K562 (cell line): Measurements from ENCODE around the gene NHS. TPM values are rescaled to one million over a fixed set of nuclear protein-coding genes. Genes with fewer than 3 reads are reported as not detected.
A peak's percentile ranks its signal among the peaks of the same experiment; 100 is the strongest.

ENCODE experiments used
- ATAC-seq: fragments of 200-7000 bp; cut with Tn5 transposase; 3 replicates; pipeline ENCODE4 v1.9.1; 2020; ENCODE audit warnings: moderate library complexity
- BruUV-seq: library from RNA; stranded (reverse); fragments of 400-500 nt; replicated peaks from 2 replicates; lab custom pipeline; 2021; lab: Mats Ljungman, UMichigan
- CTCF ChIA-PET: fragments of 300-600 bp; formaldehyde crosslinking; extraction: SDS; loops from one replicate; lab custom pipeline; 2021; ENCODE audit warnings: low intra/inter-chr PET ratio; lab: Yijun Ruan, JAX
- POLR2A ChIA-PET: fragments of 300-600, 350-650 bp; sonication (Branson Sonifier 250); formaldehyde crosslinking; extraction: SDS; loops from one replicate; lab custom pipeline; 2021; ENCODE audit warnings: antibody characterized with exemption, inconsistent platforms; lab: Yijun Ruan, JAX
- DNase-seq, 4 experiments: peaks; one replicate each; pipeline versions ENCODE4 v3.0.0 to v3.0.0-alpha.2; 2011 to 2018; ENCODE audit warnings: low spot score in 3 of 4, mixed read lengths in 3 of 4; ENCODE audit errors: extremely low read depth in 1 of 4
- FAIRE-seq: peaks from 2 replicates; lab custom pipeline; 2011; peaks lifted over from hg19 to GRCh38; lab: Jason Lieb, UNC
- H2AFZ ChIP-seq: 2 replicates; pipeline ENCODE4 v1.6.0; 2011; ENCODE audit warnings: low read depth, low read length, control low read depth, inconsistent platforms
- H3K27ac ChIP-seq: fragments of 200-600 bp; 3 replicates; pipeline ENCODE4 v1.8.0; 2011; ENCODE audit warnings: low read depth, mild to moderate bottlenecking, control low read depth, inconsistent platforms, low read length, moderate library complexity, mixed read lengths; ENCODE audit errors: extremely low read depth
- H3K27me3 ChIP-seq, 2 experiments: fragments of 300-600 bp in 1 of 2; 2 replicates in 1 of 2; 3 replicates in 1 of 2; pipeline versions ENCODE4 v1.6.0 to v1.8.0; 2011; ENCODE audit warnings: inconsistent platforms in 2 of 2, low read length in 2 of 2, mild to moderate bottlenecking in 1 of 2, mixed read lengths in 1 of 2, moderate library complexity in 1 of 2; ENCODE audit not compliant: control insufficient read depth in 2 of 2, insufficient read depth in 2 of 2
- H3K36me3 ChIP-seq: fragments of 300-600 bp; 3 replicates; pipeline ENCODE4 v1.8.0; 2011; ENCODE audit warnings: mild to moderate bottlenecking, low read length, inconsistent platforms; ENCODE audit not compliant: control insufficient read depth, insufficient read depth
- H3K4me1 ChIP-seq, 2 experiments: fragments of 200-600 bp in 1 of 2; replicated peaks in 1 of 2; 2 replicates in 1 of 2; 3 replicates in 1 of 2; pipeline versions ENCODE4 v1.5.1 to v1.8.0; 2011; ENCODE audit warnings: inconsistent platforms in 2 of 2, low read length in 2 of 2, mild to moderate bottlenecking in 1 of 2, mixed read lengths in 1 of 2, moderate library complexity in 1 of 2; ENCODE audit not compliant: control insufficient read depth in 2 of 2, insufficient read depth in 2 of 2
- H3K4me2 ChIP-seq: 2 replicates; pipeline ENCODE4 v1.6.1; 2011; ENCODE audit warnings: low read length, control low read depth, inconsistent platforms, mixed read lengths; ENCODE audit not compliant: insufficient read depth
- H3K4me3 ChIP-seq: fragments of 200-600 bp; sonication (generic), shearing (Covaris generic); 2 replicates; pipeline ENCODE4 v1.5.1; 2016; ENCODE audit warnings: control low read depth, inconsistent platforms
- H3K79me2 ChIP-seq: fragments of 200-600 bp; 3 replicates; pipeline ENCODE4 v1.8.0; 2011; ENCODE audit warnings: low read length, inconsistent platforms; ENCODE audit not compliant: control insufficient read depth, insufficient read depth
- H3K9ac ChIP-seq, 2 experiments: 2 replicates each; pipeline versions ENCODE4 v1.6.0 to v1.6.1; 2011; ENCODE audit warnings: low read depth in 2 of 2, low read length in 2 of 2, control low read depth in 1 of 2, inconsistent platforms in 1 of 2, mild to moderate bottlenecking in 1 of 2, mixed read lengths in 1 of 2; ENCODE audit not compliant: insufficient read depth in 1 of 2
- H3K9me1 ChIP-seq: one replicate; pipeline ENCODE4 v1.6.0; 2011; ENCODE audit warnings: inconsistent platforms, mild to moderate bottlenecking, low read length, moderate library complexity; ENCODE audit not compliant: control insufficient read depth, insufficient read depth
- H3K9me3 ChIP-seq: replicated peaks from 2 replicates; pipeline ENCODE4 v1.5.1; 2011; ENCODE audit warnings: low read depth, low read length, inconsistent platforms; ENCODE audit not compliant: control insufficient read depth, insufficient read depth
- H4K20me1 ChIP-seq: replicated peaks from 2 replicates; pipeline ENCODE4 v1.6.1; 2011; ENCODE audit warnings: low read length, inconsistent platforms, mixed read lengths; ENCODE audit not compliant: control insufficient read depth, insufficient read depth
- CHD1 ChIP-seq: fragments of 200-600 bp; sonication (generic); IDR thresholded peaks from one replicate; pipeline ENCODE4 v1.6.1; 2012; ENCODE audit warnings: mild to moderate bottlenecking, moderate library complexity, low read length, inconsistent platforms
- CHD4 ChIP-seq: fragments of 200-600 bp; sonication (generic); IDR thresholded peaks from 3 replicates; pipeline ENCODE4 v1.6.1; 2012; ENCODE audit warnings: low read depth, mild to moderate bottlenecking, mixed read lengths, low read length, inconsistent platforms; ENCODE audit not compliant: insufficient read depth, insufficient replicate concordance, poor library complexity, severe bottlenecking
- NR2F6 ChIP-seq: fragments of 450-650 bp; formaldehyde crosslinking; IDR thresholded peaks from 2 replicates; pipeline ENCODE4 v1.4.0; 2020; ENCODE audit warnings: mild to moderate bottlenecking
- RAD21 ChIP-seq, 2 experiments: fragments of 250-450 bp in 1 of 2; fragments of 450-650 bp in 1 of 2; sonication (Bioruptor Pico) in 1 of 2; formaldehyde crosslinking in 1 of 2; IDR thresholded peaks in 1 of 2; conservative IDR thresholded peaks in 1 of 2; 2 replicates each; pipeline versions ENCODE4 v1.4.0 to v1.8.0; 2020 to 2022; ENCODE audit warnings: mild to moderate bottlenecking in 2 of 2, moderate library complexity in 1 of 2
- SMC3 ChIP-seq: conservative IDR thresholded peaks from 2 replicates; pipeline ENCODE4 v1.6.1; 2011; ENCODE audit warnings: low read depth, low read length, improper control_type of control experiment; ENCODE audit not compliant: insufficient read depth
- XRCC4 ChIP-seq: IDR thresholded peaks from one replicate; pipeline ENCODE4 v1.6.1; 2011; ENCODE audit not compliant: insufficient read depth, insufficient read length; ENCODE audit errors: extremely low read depth
- WGBS: fragments of 100-300 bp; shearing (Covaris generic); methylation state at CpG from one replicate; pipeline ENCODE4 v1.1.6; 2016; ENCODE audit warnings: low coverage, mixed read lengths; ENCODE audit not compliant: insufficient coverage; ENCODE audit errors: missing lambda C conversion rate; 5-methylcytosine and 5-hydroxymethylcytosine counted together
- in situ Hi-C: fragments of 300-500 bp; cut with MboI; formaldehyde crosslinking; loops from 4 replicates; pipeline ENCODE4 v1.15.0; 2018; ENCODE audit warnings: inconsistent platforms, mixed read lengths
- intact Hi-C: fragments of 100-400 bp; cut with micrococcal nuclease; formaldehyde crosslinking; loops from 2 replicates; pipeline ENCODE4 v1.14.2; 2022
- polyA plus RNA-seq, 8 experiments: library from polyadenylated mRNA; depleted of rRNA in 4 of 8; stranded (reverse) in 5 of 8; unstranded in 3 of 8; fragments of >200 nt; fragmentation: Nextera tagmentation in 2 of 8; fragmentation: Illumina TruSeq in 1 of 8; extraction: Ambion mirVana in 2 of 8; extraction: Trizol in 1 of 8; gene quantifications; 2 replicates each; pipeline versions ENCODE4 v1.2.1 to v1.2.3, GENCODE V29; 2011 to 2014; ENCODE audit warnings: inconsistent platforms in 1 of 8, missing spikeins in 1 of 8
- total RNA-seq, 7 experiments: library from RNA; depleted of rRNA in 6 of 7; stranded (reverse); fragments of >200 nt in 6 of 7; fragmentation: Illumina TruSeq in 2 of 7; extraction: Trizol in 2 of 7; gene quantifications; 2 replicates each; pipeline versions ENCODE4 v1.2.1 to v1.2.3, GENCODE V29; 2011 to 2021; ENCODE audit warnings: low replicate concordance in 1 of 7
- TF ChIP-seq, protein P1 (sequence below), 3 experiments: IDR thresholded peaks in 2 of 3; conservative IDR thresholded peaks in 1 of 3; 2 replicates each; pipeline ENCODE4 v1.5.1; 2011 to 2012; ENCODE audit warnings: low read length in 3 of 3, mild to moderate bottlenecking in 3 of 3, control low read depth in 2 of 3, improper control_type of control experiment in 1 of 3, inconsistent platforms in 1 of 3, low read depth in 1 of 3, mixed read lengths in 1 of 3, moderate library complexity in 1 of 3; ENCODE audit not compliant: insufficient read depth in 2 of 3

The NHS gene
- total and polyA plus RNA-seq, 9 of the 15 experiments (the other 6 are each of a cell fraction or from before 2014, with no cell fraction given) = 0.02 TPM; not detected in 8

- Histone ChIP-seq H3K4me2 (no peak overlapping the region), H3K27ac (no peak overlapping the region), H3K9me1 (no peaks in the 10 kb centered on the region), H3K9ac (no peak overlapping the region), H3K9me3 (no peaks in the 10 kb centered on the region), H3K4me1 (no peaks in the 10 kb centered on the region), H3K27me3 (no peaks in the 10 kb centered on the region), H3K36me3 (no peaks in the 10 kb centered on the region), H2AFZ (no peak overlapping the region), H3K4me3 (no peak overlapping the region), H4K20me1 (no peaks in the 10 kb centered on the region), H3K79me2 (no peaks in the 10 kb centered on the region)
- TF ChIP-seq XRCC4 = no peak
- TF ChIP-seq, protein P1, sequence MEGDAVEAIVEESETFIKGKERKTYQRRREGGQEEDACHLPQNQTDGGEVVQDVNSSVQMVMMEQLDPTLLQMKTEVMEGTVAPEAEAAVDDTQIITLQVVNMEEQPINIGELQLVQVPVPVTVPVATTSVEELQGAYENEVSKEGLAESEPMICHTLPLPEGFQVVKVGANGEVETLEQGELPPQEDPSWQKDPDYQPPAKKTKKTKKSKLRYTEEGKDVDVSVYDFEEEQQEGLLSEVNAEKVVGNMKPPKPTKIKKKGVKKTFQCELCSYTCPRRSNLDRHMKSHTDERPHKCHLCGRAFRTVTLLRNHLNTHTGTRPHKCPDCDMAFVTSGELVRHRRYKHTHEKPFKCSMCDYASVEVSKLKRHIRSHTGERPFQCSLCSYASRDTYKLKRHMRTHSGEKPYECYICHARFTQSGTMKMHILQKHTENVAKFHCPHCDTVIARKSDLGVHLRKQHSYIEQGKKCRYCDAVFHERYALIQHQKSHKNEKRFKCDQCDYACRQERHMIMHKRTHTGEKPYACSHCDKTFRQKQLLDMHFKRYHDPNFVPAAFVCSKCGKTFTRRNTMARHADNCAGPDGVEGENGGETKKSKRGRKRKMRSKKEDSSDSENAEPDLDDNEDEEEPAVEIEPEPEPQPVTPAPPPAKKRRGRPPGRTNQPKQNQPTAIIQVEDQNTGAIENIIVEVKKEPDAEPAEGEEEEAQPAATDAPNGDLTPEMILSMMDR (IDR thresholded peaks at IDR 0.05 in 2 of 3, conservative IDR thresholded peaks at IDR 0.05 in 1 of 3; ENCODE audit: insufficient read depth in 2 of 3, low read depth in 1 of 3, low read length in 3 of 3) = peak in 1 of 3 experiments; percentile 19; a peak in 1 of 6 replicates
- intact Hi-C loops (no loop called here), in situ Hi-C loops (no loop called here)
- BruUV-seq = no TSS peak
- FAIRE-seq (no peak), DNase-seq (no peak), ATAC-seq (no peak)
- CTCF ChIA-PET = no interaction called here
- POLR2A ChIA-PET = no interaction called here
- WGBS = 0% methylated on average over 1 of the region's 3 CpGs
Measured at GRCh38 chrX:17531500-17531899, 156.5 kb downstream of the NHS start.

DNA sequence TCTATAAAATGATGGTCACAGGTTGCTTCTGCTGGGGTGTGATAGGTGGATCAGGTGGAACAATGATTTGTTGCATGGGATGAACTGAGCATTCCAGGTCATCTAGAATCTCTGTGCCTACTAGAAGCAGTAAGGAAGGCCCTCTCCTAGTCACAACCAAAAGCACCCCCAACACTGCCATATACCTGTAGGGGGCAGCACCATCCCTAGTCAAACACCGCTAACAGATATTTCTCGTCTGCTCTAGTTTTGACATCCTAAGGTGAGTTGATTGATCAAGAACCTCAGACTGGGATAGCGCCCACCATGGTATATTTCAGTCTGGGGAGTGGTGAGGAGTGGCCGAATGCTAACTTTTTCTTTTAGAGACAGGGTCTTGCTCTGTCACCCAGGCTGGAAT is 160.2 kb downstream of the NHS start:
- ChIA-PET CTCF (interaction anchor here (1.3 kb wide), 1 partner anchor 56 kb away, joined by 5 read pairs; no protein-coding TSS in a partner anchor), POLR2A (no interaction called here)
- WGBS = 0% methylated on average over 4 of the region's 4 CpGs
- Histone ChIP-seq H3K4me3 (no peak overlapping the region), H3K79me2 (no peaks in the 10 kb centered on the region), H4K20me1 (0 out of 2 replicates have a peak, but pooled peaks cover 2% of the 10 kb centered on the region), H3K27ac (no peak overlapping the region), H3K9ac (no peak overlapping the region), H3K27me3 (no peaks in the 10 kb centered on the region), H2AFZ (no peak overlapping the region), H3K4me1 (no peaks in the 10 kb centered on the region), H3K36me3 (no peaks in the 10 kb centered on the region), H3K4me2 (no peak overlapping the region), H3K9me1 (no peaks in the 10 kb centered on the region), H3K9me3 (no peaks in the 10 kb centered on the region)
- FAIRE-seq (peak; percentile 19), DNase-seq (peak; percentile 35 to 43 (median 41)), ATAC-seq (peak; percentile 84)
- in situ Hi-C loops (no loop called here), intact Hi-C loops (loop anchor here (1.0 to 2.0 kb wide), 2 partner anchors 56 to 156 kb away; no protein-coding TSS in a partner anchor)
- BruUV-seq = no TSS peak
- TF ChIP-seq, protein P1 (IDR thresholded peaks at IDR 0.05 in 2 of 3, conservative IDR thresholded peaks at IDR 0.05 in 1 of 3; ENCODE audit: insufficient read depth in 2 of 3, low read depth in 1 of 3, low read length in 3 of 3) = peak; percentile 52 to 60 (median 55)
- TF ChIP-seq CHD4 = no peak
- 0 out of 2 replicates have a peak, but pooled peaks have one; percentile 17 for TF ChIP-seq SMC3
- TF ChIP-seq NR2F6 (CRISPR knock-in tag) = no peak
- TF ChIP-seq CHD1 = no peak
- peak; percentile 24 to 43; a peak in 3 of 4 replicates for TF ChIP-seq RAD21 (CRISPR knock-in tag; conservative IDR thresholded peaks at IDR 0.05 in 1 of 2, IDR thresholded peaks at IDR 0.05 in 1 of 2)
